HG02610 (cell line): Measurements from ENCODE around the gene ACAP3.

Experiments
- ATAC-seq: cut with Tn5 transposase; IDR thresholded peaks from one replicate; pipeline ENCODE4 v1.9.1; 2021; ENCODE audit warnings: mild to moderate bottlenecking, moderate library complexity; ENCODE audit not compliant: unreplicated experiment

ACAP3 gene

DNA sequence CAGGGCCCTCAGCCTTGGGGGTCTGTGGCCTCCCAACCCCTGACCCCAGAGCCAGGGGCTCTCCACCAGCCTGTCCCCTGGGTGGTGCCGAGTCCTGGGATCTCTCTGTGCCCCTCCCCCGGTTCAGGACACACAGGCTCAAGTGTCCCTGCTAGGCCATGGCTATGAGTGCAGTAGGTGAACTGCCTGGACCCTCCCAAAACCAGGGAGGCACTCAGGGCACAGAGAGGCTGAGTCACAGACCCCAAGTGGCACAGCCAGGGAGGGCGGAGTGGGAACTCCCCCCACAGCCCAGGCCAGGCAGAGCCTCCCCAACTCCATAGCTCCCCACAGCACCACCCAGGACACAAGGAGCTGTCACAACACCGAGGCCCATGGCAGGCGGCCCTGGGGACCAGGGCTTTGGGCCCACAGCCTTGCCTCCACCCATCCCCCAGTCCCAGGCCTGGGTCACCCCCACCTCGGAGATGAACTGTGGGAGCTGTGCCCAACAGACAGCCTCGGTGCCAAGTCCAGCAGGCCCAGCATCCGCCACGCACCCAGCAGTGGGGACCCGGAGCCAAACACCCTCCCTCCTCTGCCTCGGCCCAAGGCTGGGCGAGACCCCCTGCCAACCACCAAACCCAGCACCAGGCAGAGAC lies 38.2 kb upstream of the ACAP3 start:
- ATAC-seq: no peak

DNA sequence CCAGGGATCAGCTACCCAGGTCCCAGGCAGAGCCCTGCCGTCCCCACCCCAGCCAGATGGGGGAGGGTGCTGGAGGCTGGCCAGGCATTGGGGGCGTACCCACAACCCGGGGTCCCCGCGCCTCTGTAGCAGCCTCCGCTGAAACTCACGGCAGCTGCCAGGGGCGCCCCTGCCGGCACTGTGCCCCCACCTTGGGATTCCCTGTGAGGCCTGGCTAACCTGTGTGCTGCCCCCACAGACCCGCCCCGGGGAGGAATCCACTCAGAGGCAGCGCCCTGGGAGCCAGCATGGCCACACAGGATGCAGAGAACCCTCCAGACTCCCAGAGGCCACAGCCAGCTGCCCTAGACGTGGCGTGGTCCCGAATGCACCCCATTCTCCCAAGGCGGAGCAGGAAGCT lies 37.7 kb upstream of the ACAP3 start:
- no peak for ATAC-seq

DNA sequence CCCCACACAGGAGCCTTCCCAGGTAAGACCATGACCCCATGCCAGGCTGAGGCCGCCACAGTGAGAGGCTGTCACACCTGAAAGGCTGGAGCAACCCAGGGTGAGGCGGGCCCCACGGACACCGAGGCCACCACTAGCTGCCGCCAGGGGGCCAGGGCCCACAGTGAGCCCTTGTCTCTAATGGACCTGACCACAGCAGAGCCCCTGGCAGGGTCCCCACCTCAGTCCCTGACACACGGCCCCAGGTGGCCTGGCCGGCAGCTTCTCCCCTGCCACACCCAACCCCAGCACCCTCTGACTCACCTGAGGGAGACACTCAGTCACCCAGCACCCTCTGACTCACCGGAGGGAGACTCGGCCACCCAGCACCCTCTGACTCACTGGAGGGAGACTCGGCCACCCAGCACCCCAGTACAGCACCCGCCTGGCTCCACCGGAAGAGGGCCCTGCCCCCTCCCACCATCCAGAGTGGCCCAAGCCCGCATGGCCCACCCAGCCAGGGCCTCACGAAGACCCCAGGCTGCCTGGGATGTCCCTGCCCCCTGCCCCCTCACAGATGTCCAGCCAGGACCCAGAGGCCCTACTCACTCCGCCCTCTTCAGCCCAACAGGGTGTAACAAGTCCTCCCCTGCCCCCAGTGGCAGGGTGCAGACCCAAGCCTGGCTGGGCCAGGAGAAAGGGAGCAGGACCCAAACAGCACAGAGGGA lies 37.1 kb upstream of the ACAP3 start:
- no peak for ATAC-seq

DNA sequence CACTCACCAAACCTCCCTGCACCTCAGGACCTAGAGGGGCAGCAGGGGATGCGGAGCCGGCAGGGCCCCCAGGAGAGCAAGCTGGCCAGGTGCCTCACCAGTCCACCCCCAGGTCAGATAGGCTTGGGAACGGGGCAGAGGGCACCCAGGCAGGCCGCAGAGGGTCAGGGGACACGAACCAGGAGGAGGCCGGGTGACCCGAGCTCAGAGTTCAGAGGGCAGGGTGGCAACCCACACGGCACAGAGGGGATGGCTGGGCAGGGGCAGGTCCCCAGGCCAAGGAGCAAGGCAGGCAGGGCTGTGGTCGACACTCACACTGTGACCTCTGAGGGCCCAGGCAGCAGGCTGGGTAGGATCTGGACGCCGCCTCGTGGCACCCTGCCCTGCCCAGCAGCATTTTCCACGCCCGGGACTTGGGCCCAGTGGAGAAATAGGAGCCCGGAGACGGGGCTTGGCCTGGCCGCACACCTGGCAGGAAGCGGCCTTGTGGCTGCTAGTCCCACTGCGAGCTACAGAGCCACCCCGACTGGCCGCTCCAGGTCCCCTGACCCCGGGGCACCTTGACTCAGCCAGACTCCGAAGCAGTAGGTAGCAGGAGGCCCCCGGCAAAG lies 36.2 kb upstream of the ACAP3 start:
- ATAC-seq: no peak

DNA sequence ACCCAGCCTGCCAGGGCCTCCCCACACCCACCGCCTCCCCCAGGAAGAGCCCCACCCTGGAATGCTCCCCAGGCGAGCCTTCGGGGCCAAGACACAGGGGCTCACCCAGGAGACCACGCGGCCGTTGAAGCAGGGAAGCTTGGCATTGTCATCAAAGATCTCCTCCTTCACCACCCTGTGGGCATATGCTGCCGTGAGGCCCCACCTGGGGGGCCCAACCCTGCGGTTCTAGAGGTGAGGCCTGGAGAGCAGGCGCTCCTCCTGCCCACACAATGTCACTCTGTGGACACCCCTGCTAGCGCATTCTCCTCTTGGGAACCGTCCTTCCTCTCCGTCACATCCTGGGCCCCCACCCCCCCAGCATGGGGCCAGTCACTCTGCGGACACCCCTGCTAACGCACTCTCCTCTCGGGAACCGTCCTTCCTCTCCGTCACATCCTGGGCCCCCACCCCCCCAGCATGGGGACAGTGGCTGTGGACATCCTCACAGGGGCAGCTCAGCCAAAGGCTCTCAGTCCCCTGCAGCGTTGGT lies 34.9 kb upstream of the ACAP3 start:
- no peak for ATAC-seq

DNA sequence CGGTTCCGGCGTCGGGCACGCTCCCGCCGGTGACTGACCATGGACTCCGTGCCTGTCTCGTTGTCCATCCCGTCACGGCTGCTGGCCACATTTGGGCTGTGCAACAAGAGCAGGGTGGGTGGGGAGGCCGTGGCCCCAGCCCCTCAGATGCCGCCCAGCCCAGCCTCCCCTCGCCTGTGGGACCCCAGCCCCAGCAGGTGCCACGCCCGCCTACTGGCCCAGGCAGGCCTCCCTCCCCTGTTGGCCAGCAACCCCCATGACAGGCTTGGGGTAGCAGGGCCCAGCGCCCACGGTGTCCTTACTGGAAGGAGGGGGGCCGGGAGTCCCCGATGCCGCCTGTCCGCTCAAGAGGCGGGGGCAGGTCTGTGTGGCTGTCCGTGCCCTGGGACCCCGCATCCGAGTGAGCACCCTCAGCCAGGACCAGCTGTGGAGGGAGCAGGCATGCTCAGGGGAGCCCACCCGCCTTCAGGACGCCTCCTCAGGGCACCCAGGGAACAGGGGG lies 34.4 kb upstream of the ACAP3 start:
- ATAC-seq: no peak

DNA sequence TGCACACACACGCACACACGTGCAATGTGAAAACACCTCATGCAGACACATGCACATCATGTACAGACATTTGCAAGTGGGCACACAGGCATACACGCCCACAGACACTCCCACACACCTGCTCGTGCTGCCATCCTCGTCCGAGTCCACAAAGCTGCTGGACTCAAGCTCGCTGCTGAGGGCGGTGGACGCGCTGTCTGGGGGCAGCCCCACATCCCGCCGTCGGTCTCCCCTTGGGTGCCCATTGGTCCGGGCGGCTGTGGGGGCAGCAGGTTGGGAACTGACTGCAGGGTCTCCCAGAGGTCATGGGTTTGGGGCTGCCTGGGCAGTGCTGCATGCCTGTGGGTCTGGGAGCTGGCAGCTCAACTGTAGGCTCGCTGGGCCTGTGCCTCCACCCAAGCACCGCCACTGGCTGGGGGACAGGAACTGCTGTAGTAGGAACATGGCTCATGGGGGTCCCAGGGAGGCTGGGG lies 33.9 kb upstream of the ACAP3 start:
- no peak for ATAC-seq

DNA sequence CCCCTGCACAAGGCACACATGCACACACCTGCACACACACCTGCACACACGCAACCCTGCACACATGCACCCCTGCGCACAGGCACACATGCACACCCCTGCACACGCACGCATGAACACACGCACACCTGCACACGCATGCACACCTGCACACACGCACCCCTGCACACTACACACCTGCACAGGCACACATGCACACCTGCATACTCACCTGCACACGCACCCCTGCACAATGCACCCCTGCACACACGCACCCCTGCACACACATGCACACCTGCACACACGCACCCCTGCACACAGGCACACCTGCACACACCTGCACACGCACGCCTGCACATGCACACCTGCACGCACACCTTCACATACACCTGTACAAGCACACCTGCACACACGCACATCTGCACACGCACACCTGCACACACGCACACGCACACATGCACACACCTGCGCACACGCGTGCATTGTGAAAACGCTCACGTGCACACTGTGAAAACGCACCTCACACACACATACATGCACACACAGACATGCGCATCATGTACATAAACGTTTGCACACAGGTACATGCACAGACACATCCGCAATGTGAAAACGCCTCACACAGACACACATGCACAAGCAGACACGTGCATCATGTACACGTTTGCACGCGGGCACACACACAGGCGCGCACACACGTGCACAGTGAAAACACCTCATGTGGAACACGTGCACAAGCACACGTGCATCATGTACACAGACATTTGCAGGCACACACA lies 33.2 kb upstream of the ACAP3 start:
- no peak for ATAC-seq

DNA sequence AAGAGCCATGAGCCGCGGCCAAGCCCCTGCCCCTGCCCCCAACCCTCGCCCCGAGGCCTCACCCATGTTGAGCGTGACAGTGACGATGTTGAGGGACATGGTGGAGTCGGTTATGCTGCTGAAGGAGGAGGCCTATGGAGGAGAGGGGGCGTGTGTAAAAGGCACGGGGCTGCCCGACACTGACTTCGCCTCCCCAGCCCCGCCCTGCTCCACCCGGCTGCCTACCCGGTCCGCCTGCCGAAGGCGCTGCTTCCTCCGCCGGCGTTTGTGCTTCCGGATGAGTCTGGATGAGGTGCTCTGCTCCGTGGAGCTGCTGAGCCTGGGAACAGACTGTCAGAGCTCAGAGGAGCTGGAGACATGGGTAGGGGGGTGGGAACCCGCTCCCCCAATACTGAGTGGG lies 32.5 kb upstream of the ACAP3 start:
- no peak for ATAC-seq

DNA sequence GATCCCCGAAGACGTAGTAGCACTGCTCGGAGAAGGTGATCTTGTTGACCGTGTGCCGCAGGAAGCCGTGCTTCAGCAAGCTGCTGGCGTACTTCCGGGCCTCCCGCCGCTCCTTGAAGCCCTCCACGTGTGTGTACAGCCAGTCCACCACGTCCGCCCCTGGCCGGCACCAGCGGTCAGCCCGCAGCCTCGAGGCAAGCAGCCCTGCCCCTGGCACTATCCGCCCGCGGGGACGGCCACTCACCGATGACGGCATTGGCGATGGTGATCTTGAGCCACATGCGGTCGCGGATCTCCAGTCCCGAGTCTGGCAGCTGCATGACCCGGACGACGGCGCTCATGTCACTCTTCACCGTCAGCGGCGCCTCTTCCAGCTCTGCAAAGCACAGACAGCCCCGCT lies 30.5 kb upstream of the ACAP3 start:
- no peak for ATAC-seq

DNA sequence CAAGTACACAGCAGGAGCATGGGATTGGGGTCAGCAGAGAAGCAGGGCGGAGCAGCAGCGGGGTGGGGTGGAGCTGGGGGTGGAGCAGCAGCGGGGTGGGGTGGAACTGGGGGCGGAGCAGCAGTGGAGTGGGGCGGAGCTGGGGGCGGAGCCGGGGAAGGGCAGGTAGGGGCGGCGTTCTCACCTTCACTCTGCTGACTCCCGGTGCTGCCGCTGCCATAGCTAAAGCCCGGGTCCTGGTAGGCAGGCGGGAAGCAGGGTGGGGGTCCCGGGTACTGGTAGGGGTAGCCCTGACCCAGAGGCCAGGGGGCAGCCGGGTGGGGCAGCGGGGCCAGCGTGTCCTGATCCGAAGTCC lies 30.0 kb upstream of the ACAP3 start:
- ATAC-seq: no peak

DNA sequence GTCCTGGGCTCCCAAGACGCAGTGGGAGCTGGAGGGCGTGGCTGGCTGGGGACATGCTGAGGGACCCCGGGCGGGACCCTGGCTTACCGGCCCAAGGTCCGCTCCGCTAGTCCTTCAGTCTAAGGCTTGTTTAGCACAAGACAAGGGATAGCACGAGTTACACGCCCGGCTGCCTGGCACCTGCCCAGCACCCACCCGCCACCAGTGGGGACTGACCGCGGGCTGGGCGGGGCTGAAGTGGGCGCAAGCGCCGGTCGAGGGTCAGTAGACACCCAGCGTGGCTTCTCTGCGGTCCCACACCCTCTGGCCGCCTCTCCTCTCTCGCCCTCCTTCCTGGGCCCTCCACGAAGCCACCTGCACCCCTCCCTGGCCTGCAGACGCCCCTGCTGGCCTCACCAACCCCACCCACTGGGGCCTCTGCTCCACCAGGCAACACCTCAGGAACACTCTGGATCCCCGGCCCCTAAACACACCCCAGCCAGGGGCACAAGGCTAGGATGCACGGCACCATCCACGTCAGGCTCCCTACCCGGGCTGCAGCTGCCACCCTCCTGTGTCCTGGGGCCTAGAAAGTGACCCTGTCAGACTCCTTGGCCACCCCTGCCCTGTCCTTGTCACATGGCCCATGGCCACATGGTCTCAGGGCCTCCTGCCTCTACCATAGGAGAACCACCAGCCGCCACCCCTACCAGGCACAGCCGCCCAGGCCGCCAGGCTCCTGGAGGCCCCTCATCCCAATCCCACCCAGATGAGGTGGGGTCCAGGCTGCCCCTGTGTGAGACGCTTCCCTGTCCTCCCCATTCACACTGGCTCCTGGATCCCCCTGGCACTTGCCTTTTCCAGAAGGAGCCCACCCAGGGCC lies 29.4 kb upstream of the ACAP3 start:
- no peak for ATAC-seq

DNA sequence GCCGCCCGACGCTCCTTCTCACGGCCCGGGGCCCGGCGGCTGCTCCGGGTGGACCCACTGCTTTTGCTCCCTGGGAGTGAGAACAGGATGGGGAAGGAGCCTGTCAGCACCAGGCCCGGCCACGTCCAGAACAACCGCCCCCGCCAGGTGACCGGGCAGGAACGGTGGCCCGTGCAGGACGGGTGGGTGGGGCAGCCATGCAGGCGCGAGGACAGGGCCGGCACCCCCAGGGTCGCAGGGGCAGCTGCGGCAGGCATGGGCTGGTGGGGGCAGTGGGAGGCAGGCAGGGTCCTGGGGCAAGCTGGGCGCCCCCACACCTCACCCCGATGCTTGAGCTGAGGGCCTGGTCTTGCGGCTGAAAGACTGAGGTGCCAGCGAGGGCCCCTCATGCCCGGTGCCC lies 28.7 kb upstream of the ACAP3 start:
- ATAC-seq: no peak

DNA sequence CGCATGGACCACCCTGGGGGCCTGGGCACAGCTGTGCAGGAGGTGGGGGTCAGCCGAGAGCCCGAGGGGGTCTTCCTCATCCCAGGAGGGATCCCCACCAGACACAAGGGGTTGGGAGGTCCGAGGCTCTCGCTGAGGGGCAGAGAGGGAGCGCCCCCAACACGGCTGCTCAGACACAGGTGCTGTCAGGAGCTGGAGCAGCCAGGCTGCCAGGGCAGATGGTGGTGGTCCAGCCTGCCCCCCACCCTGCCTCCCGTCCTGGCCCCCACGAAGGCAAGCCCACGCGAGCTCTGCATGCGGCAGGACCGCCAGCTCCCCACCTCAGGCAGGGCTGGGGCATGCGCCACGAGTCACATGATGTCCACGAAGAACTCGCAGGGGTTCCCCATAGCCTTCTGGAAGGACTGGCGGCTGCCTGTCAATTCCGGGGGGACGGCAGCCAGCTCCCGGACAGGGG lies 28.1 kb upstream of the ACAP3 start:
- no peak for ATAC-seq

DNA sequence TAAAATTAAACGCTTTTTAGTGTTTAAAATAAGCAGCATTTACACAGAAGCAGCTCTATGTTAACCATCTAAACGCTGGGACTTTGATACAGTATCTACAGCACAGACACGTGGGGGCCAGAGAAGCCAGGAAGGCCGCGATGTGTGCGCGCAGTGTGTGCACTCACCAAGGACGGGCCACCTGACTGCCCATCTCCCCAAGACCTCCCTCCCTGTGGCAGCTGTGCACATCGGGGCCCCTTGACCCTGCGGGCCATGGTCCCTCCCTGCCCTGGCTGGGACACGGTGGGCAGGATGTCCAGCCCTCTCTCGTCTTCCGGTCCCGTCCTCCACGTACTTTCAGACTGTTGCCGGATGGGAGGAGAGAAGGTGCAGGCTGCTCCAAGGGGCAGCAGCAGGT lies 27.6 kb upstream of the ACAP3 start:
- ATAC-seq: no peak

DNA sequence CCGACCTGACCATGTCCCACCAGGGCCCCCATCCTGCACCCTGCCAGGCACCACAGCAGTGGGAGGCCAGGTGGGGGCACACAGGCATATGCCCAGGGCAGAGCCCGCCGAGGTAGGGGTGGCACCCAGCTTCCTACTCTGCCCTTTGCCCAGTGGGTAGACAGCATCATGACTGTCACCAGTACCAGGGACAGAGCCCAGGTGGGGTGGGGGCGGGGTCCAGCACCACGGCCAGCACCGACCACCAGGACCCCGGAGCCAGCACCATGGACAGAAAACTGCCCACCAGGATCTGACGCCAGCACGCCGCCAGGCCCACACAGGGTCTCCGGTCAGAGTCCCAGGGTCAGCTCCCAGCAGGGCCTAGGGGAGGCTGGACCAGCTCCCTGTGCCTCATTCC lies 27.1 kb upstream of the ACAP3 start:
- no peak for ATAC-seq

DNA sequence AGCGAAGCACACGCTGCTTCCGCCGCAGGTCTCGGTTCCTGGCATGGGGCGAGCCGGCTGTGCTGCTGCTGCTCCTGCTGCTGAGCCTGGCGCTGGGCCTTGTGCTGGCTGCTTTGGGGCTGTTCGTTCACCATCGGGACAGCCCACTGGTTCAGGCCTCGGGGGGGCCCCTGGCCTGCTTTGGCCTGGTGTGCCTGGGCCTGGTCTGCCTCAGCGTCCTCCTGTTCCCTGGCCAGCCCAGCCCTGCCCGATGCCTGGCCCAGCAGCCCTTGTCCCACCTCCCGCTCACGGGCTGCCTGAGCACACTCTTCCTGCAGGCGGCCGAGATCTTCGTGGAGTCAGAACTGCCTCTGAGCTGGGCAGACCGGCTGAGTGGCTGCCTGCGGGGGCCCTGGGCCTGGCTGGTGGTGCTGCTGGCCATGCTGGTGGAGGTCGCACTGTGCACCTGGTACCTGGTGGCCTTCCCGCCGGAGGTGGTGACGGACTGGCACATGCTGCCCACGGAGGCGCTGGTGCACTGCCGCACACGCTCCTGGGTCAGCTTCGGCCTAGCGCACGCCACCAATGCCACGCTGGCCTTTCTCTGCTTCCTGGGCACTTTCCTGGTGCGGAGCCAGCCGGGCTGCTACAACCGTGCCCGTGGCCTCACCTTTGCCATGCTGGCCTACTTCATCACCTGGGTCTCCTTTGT lies 26.0 kb upstream of the ACAP3 start:
- no peak for ATAC-seq

DNA sequence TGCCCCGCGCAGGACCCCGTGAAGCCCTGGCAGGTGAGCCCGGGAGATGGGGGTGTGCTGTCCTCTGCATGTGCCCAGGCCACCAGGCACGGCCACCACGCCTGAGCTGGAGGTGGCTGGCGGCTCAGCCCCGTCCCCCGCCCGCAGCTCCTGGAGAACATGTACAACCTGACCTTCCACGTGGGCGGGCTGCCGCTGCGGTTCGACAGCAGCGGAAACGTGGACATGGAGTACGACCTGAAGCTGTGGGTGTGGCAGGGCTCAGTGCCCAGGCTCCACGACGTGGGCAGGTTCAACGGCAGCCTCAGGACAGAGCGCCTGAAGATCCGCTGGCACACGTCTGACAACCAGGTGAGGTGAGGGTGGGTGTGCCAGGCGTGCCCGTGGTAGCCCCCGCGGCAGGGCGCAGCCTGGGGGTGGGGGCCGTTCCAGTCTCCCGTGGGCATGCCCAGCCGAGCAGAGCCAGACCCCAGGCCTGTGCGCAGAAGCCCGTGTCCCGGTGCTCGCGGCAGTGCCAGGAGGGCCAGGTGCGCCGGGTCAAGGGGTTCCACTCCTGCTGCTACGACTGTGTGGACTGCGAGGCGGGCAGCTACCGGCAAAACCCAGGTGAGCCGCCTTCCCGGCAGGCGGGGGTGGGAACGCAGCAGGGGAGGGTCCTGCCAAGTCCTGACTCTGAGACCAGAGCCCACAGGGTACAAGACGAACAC lies 25.2 kb upstream of the ACAP3 start:
- ATAC-seq: no peak
